NCI-H345 treated with DMSO at 0.1 percent for 48 hours (cell line): ENCODE measurements around the gene PF4V1.

Source experiments
- DNase-seq: peaks from one replicate; lab custom pipeline; 2025; ENCODE audit not compliant: unreplicated experiment; lab: John Stamatoyannopoulos, UW

The PF4V1 gene

GRCh38 chr4:73902038-73902637 is 49.0 kb downstream of the PF4V1 start:
- DNase-seq: no peak

GRCh38 chr4:73902817-73903547 is 49.9 kb downstream of the PF4V1 start:
- DNase-seq: no peak
